Lung (tissue), 13 donors: ENCODE measurements around the gene NUDT19. TPM values are rescaled to one million over a fixed set of nuclear protein-coding genes. Genes with fewer than 3 reads are reported as not detected.

Source experiments
- ATAC-seq: fragments of 200-7000 bp; cut with Tn5 transposase; one replicate; pipeline ENCODE4 v1.9.1; 2020; ENCODE audit warnings: moderate number of reproducible peaks; ENCODE audit not compliant: insufficient read depth, low FRiP score
- DNase-seq, 3 donors: peaks; one replicate each; pipeline ENCODE4 v3.0.0-alpha.2; 2013 to 2017
- H3K27ac ChIP-seq, 2 donors: one replicate each; pipeline ENCODE4 v1.5.1; 2013; ENCODE audit warnings: mild to moderate bottlenecking in 2 of 2, moderate library complexity in 2 of 2, control low read depth in 1 of 2, inconsistent platforms in 1 of 2, low read depth in 1 of 2, low read length in 1 of 2
- H3K27me3 ChIP-seq, 3 donors: one replicate each; pipeline ENCODE4 v1.5.1; 2013; ENCODE audit warnings: low read length in 2 of 3; ENCODE audit not compliant: control insufficient read depth in 3 of 3, insufficient read depth in 3 of 3
- H3K36me3 ChIP-seq, 4 donors: one replicate each; pipeline ENCODE4 v1.5.1; 2013; ENCODE audit warnings: low read length in 4 of 4, mild to moderate bottlenecking in 1 of 4, moderate library complexity in 1 of 4; ENCODE audit not compliant: control insufficient read depth in 4 of 4, insufficient read depth in 4 of 4
- H3K4me1 ChIP-seq, 5 donors: one replicate each; pipeline ENCODE4 v1.5.1; 2013; ENCODE audit warnings: low read length in 5 of 5, mild to moderate bottlenecking in 2 of 5, moderate library complexity in 1 of 5; ENCODE audit not compliant: control insufficient read depth in 5 of 5, insufficient read depth in 5 of 5
- H3K4me3 ChIP-seq: one replicate; pipeline ENCODE4 v1.5.1; 2013; ENCODE audit warnings: mild to moderate bottlenecking, control low read depth, moderate library complexity
- H3K9ac ChIP-seq, 2 donors: one replicate each; pipeline ENCODE4 v1.5.1; 2013; ENCODE audit warnings: low read length in 2 of 2, control low read depth in 1 of 2; ENCODE audit not compliant: insufficient read depth in 1 of 2
- H3K9me3 ChIP-seq, 4 donors: one replicate each; pipeline ENCODE4 v1.5.1; 2013; ENCODE audit warnings: low read length in 3 of 4, mild to moderate bottlenecking in 1 of 4, moderate library complexity in 1 of 4; ENCODE audit not compliant: control insufficient read depth in 4 of 4, insufficient read depth in 3 of 4
- WGBS, 2 donors: extraction: QIAGEN DNeasy Blood & Tissue Kit; methylation state at CpG; one replicate each; pipeline ENCODE4 v1.1.7; 2013; 5-methylcytosine and 5-hydroxymethylcytosine counted together
- polyA plus RNA-seq, 2 donors: library from polyadenylated mRNA; stranded (reverse); fragments of 200-250 nt; gene quantifications; one replicate each; pipeline ENCODE4 v1.2.1, GENCODE V29; 2013
- small RNA-seq: library from RNA; depleted of rRNA; stranded (forward); fragments of <200 nt; gene quantifications from one replicate; pipeline ENCODE3, GENCODE V24; 2014; ENCODE audit warnings: low replicate concordance
- total RNA-seq, 2 donors: library from RNA; depleted of rRNA in 1 of 2; stranded (reverse); fragments of >200 nt in 1 of 2; gene quantifications; one replicate each; pipeline ENCODE4 v1.2.1, GENCODE V29; 2014 to 2021
- TF ChIP-seq, protein P1 (sequence below): IDR thresholded peaks from 2 replicates; pipeline ENCODE4 v1.5.1; 2012; ENCODE audit warnings: mild to moderate bottlenecking; ENCODE audit errors: control extremely low read depth, extremely low read depth
- donor health status: control.
- donor health status: control.
- donor health status: Bipolar disorder and iron deficiency.
- donor health status: healthy.
- donor health status: DM: yes; HTN: yes; CAD: no.

NUDT19 gene
- total and polyA plus RNA-seq, 4 donors = 7.5 to 20.1 (median 12.2) TPM

- Histone ChIP-seq H3K4me3 (no peak overlapping the region), H3K27me3 (no peaks in the 10 kb centered on the region), H3K4me1 (no peaks in the 10 kb centered on the region), H3K9me3 (peaks cover 0 to 2% (median 0%) of the 10 kb centered on the region in 4 donors), H3K36me3 (no peaks in the 10 kb centered on the region), H3K27ac (no peak overlapping the region), H3K9ac (no peak overlapping the region)
- ATAC-seq = no peak
- TF ChIP-seq, protein P1, sequence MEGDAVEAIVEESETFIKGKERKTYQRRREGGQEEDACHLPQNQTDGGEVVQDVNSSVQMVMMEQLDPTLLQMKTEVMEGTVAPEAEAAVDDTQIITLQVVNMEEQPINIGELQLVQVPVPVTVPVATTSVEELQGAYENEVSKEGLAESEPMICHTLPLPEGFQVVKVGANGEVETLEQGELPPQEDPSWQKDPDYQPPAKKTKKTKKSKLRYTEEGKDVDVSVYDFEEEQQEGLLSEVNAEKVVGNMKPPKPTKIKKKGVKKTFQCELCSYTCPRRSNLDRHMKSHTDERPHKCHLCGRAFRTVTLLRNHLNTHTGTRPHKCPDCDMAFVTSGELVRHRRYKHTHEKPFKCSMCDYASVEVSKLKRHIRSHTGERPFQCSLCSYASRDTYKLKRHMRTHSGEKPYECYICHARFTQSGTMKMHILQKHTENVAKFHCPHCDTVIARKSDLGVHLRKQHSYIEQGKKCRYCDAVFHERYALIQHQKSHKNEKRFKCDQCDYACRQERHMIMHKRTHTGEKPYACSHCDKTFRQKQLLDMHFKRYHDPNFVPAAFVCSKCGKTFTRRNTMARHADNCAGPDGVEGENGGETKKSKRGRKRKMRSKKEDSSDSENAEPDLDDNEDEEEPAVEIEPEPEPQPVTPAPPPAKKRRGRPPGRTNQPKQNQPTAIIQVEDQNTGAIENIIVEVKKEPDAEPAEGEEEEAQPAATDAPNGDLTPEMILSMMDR = no peak
- no peak for DNase-seq
- 84 to 87% methylated on average over 3 of the region's 3 CpGs for WGBS, 2 donors
Observed at GRCh38 chr19:32757189-32757588, 65.6 kb downstream of the NUDT19 start.

Small RNA genes within 50 kb of the gene (small RNA-seq; reads per million reads assigned to genes)
- gene RN7SL789P = not detected

Other genes starting within 250 kb of the NUDT19 start
- gene PDCD5, start 110.6 kb upstream of the NUDT19 start, total RNA-seq = 10 to 100 TPM; 38.6 to 73.8 TPM
- gene PDCD5, start 110.6 kb upstream of the NUDT19 start, polyA plus RNA-seq = 100 to 1,000 TPM; 100 to 147 TPM
- 10 to 100 TPM; 29.9 to 31.5 TPM for gene ANKRD27, start 16.6 kb upstream of the NUDT19 start, total RNA-seq
- gene ANKRD27, start 16.6 kb upstream of the NUDT19 start, polyA plus RNA-seq = 10 to 100 TPM in 1 of 2 donors, 1 to 10 TPM in 1; 8.9 to 15.1 TPM
- 1 to 10 TPM in 1 of 2 donors, under 1 TPM in 1; 0.94 to 1.6 TPM for gene RGS9BP, start 16.0 kb upstream of the NUDT19 start, total RNA-seq
- under 1 TPM; 0.14 to 0.55 TPM for gene RGS9BP, start 16.0 kb upstream of the NUDT19 start, polyA plus RNA-seq
- under 1 TPM; 0.09 to 0.14 TPM for gene TDRD12, start 27.9 kb downstream of the NUDT19 start, total RNA-seq
- under 1 TPM; 0.08 to 0.10 TPM for gene TDRD12, start 27.9 kb downstream of the NUDT19 start, polyA plus RNA-seq
- under 1 TPM; 0.21 to 0.37 TPM for gene SLC7A9, start 177.9 kb downstream of the NUDT19 start, total RNA-seq
- gene SLC7A9, start 177.9 kb downstream of the NUDT19 start, polyA plus RNA-seq = under 1 TPM; 0.06 to 0.35 TPM